BJ (cell line): ENCODE results near the gene CCDC33. TPM values are rescaled to one million over a fixed set of nuclear protein-coding genes. Genes with fewer than 3 reads are reported as not detected.
A peak's percentile ranks its signal among the peaks of the same experiment; 100 is the strongest.

ENCODE experiments used
- CTCF ChIA-PET: fragments of 350-600 bp; formaldehyde crosslinking; extraction: SDS; loops from one replicate; lab custom pipeline; 2021; ENCODE audit warnings: antibody characterized with exemption, inconsistent platforms; lab: Yijun Ruan, JAX
- POLR2A ChIA-PET: fragments of 300-600 bp; sonication (Branson Sonifier 250); formaldehyde crosslinking; extraction: SDS; loops from one replicate; lab custom pipeline; 2021; ENCODE audit warnings: antibody characterized with exemption; lab: Charles Lee
- DNase-seq: peaks from one replicate; pipeline ENCODE4 v3.0.0-alpha.2; 2011; ENCODE audit warnings: low read depth
- H3K27me3 ChIP-seq: 2 replicates; pipeline ENCODE4 v1.6.0; 2011; ENCODE audit warnings: low read length; ENCODE audit not compliant: control insufficient read depth, insufficient read depth
- H3K36me3 ChIP-seq: 2 replicates; pipeline ENCODE4 v1.5.1; 2011; ENCODE audit warnings: low read length; ENCODE audit not compliant: control insufficient read depth, insufficient read depth
- H3K4me3 ChIP-seq: 2 replicates; pipeline ENCODE4 v1.5.1; 2011; ENCODE audit warnings: low read depth, mild to moderate bottlenecking, control low read depth, low read length
- polyA plus RNA-seq: library from polyadenylated mRNA; depleted of rRNA; stranded (reverse); fragments of >200 nt; gene quantifications from 2 replicates; pipeline ENCODE4 v1.2.3, GENCODE V29; 2011
- TF ChIP-seq, protein P1 (sequence below): IDR thresholded peaks from 2 replicates; pipeline ENCODE4 v1.5.1; 2011; ENCODE audit warnings: low read depth, mild to moderate bottlenecking, control low read depth, inconsistent platforms, low read length, moderate library complexity; ENCODE audit not compliant: insufficient read depth

The CCDC33 gene
- polyA plus RNA-seq, 1 experiment = 0.26 TPM

DNA sequence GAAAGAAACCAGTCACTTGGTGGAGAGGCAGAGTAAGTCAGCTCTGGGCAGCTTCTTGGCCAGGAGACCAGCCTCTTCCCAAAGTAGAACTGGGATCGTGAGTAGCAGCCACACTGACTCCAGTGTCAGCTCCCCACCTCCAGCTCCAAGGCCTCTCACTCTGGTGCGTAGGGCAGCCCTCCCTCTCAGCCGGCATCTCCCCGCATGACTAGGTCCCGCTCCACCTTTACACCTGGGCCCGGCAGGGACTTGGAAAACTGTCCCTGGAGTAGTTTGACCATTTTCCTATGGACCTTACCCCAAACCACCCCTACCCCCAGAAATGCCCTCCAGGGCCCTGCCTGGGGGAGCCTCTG is 36.9 kb upstream of the CCDC33 start:
- DNase-seq = no peak
- POLR2A ChIA-PET = no interaction called here

DNA sequence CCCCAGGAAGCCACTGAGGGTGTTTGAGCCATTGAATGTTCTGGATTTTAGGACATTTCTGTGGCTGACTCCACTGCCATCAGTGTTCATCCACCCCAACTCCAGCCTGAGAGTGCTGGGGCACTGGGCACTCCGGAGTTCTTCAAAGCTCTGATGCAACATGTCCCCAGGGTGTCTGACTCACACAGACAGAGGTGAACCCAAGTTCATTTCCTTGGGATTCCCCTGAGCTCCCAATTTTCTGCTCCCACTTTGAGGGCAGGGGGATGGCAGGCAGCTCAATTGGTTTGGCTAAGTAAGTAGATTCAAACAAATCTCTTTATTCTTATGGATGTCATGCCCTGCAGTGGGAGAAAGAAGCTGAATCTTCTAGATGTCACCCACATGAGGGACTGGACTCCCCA is 35.7 kb upstream of the CCDC33 start:
- CTCF ChIA-PET = interaction anchor here (1.2 to 1.6 kb wide), 3 partner anchors 10 to 122 kb away, joined by 3 read pairs; no protein-coding TSS in a partner anchor
- TF ChIP-seq, protein P1, sequence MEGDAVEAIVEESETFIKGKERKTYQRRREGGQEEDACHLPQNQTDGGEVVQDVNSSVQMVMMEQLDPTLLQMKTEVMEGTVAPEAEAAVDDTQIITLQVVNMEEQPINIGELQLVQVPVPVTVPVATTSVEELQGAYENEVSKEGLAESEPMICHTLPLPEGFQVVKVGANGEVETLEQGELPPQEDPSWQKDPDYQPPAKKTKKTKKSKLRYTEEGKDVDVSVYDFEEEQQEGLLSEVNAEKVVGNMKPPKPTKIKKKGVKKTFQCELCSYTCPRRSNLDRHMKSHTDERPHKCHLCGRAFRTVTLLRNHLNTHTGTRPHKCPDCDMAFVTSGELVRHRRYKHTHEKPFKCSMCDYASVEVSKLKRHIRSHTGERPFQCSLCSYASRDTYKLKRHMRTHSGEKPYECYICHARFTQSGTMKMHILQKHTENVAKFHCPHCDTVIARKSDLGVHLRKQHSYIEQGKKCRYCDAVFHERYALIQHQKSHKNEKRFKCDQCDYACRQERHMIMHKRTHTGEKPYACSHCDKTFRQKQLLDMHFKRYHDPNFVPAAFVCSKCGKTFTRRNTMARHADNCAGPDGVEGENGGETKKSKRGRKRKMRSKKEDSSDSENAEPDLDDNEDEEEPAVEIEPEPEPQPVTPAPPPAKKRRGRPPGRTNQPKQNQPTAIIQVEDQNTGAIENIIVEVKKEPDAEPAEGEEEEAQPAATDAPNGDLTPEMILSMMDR = no peak

More for the DNA sequence above, 36.9 kb upstream of the CCDC33 start:
- Histone ChIP-seq H3K36me3 (no peaks in the 10 kb centered on the region; the same call in 1 of the 2 replicates), H3K27me3 (no peaks in the 10 kb centered on the region), H3K4me3 (no peak overlapping the region)
- TF ChIP-seq, protein P1 = no peak
- CTCF ChIA-PET = interaction anchor here (0.8 to 1.7 kb wide), 2 partner anchors 20 to 108 kb away, joined by 3 to 4 read pairs; no protein-coding TSS in a partner anchor

DNA sequence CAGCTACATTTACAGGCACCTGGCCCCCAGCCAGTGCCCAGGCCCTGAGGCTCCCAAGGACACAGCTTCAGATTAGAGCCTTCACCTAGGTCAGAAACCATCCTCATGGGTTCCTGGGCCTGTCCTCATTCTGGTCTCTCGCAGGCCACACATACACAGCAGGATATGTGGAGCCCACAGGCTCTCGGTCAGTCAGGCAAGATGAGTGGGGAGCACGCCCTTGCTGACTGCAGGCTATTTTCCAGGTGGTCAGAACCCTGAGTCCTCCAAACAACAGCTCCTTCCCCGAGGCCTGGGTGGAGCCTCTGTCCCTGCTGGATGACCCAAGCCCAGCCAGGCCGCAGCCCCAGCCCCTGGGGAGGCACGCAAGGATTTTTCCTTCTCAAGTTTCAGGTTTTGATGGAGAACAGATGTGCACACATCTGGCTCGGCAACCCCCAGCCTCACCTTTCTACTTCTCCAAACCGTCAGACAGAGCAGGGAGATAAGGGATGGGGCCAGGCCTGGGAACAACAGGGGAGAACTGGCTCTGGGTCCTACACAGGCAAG is 35.2 kb upstream of the CCDC33 start:
- CTCF ChIA-PET = interaction anchor here (1.2 to 1.6 kb wide), 4 partner anchors 10 to 121 kb away, joined by 3 to 4 read pairs (median 3); no protein-coding TSS in a partner anchor
- no peaks in the 10 kb centered on the region for H3K27me3 ChIP-seq
- DNase-seq = peak; percentile 74
- TF ChIP-seq, protein P1 = no peak
- no peaks in the 10 kb centered on the region; the same call in 1 of the 2 replicates for H3K36me3 ChIP-seq
- H3K4me3 ChIP-seq = peak overlapping the region; percentile 18
- POLR2A ChIA-PET = no interaction called here

More for the DNA sequence above, 35.7 kb upstream of the CCDC33 start:
- DNase-seq = no peak
- POLR2A ChIA-PET = no interaction called here
- H3K4me3 ChIP-seq = no peak overlapping the region
- H3K27me3 ChIP-seq = no peaks in the 10 kb centered on the region
- no peaks in the 10 kb centered on the region; the same call in 1 of the 2 replicates for H3K36me3 ChIP-seq

DNA sequence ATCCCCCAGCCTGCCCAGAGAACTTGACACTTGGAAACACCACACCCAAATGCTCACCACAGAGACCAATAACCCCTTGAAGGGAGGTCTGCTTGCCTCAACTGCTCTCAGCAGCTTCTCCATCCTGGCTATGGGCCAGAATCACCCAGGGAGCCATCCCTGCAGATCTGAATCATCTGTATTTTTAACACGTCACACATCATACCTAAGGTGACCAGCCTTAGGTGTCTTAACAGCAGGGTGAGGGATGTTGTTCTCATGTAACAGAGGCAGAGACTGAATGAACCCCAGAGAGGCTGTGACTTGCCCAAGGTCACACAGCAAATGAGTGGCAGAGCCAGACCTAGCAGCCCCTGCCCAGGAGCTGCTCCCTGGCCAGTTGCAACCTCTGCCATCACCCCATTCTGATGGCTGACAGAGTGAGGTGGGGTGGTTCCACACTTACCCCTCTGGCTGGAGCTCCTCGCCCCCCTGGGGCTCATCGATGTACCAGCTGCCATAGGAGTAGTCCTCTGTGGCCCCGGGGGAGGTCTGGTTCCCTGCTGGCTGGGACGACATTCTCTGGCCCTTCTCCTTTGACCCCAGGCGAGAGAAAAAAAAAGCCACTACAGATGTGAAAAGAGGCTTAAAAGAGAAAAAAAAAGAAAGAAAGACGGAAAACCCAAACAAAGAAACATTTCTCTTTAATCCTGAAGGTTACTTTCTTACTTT is 34.3 kb upstream of the CCDC33 start:
- H3K27me3 ChIP-seq = no peaks in the 10 kb centered on the region
- CTCF ChIA-PET = interaction anchor here (1.1 to 1.9 kb wide), 6 partner anchors 29 to 120 kb away, joined by 3 to 9 read pairs (median 4); partner anchors contain the start of gene ISLR
- POLR2A ChIA-PET = no interaction called here
- H3K36me3 ChIP-seq = no peaks in the 10 kb centered on the region; the same call in 1 of the 2 replicates
- DNase-seq = no peak
- TF ChIP-seq, protein P1 = no peak
- peak overlapping the region; percentile 22 for H3K4me3 ChIP-seq
